GM10248 (cell line): ENCODE data around the gene DES.

ENCODE experiments used
- CTCF ChIA-PET: fragments of 300-600 bp; sonication (Branson Sonifier 250); formaldehyde crosslinking; extraction: SDS; loops from one replicate; lab custom pipeline; 2021; ENCODE audit warnings: antibody characterized with exemption; lab: Yijun Ruan, JAX
- POLR2A ChIA-PET: fragments of 350-650 bp; sonication (Branson Sonifier 250); formaldehyde crosslinking; extraction: SDS; loops from one replicate; lab custom pipeline; 2020; ENCODE audit warnings: antibody characterized with exemption; lab: Yijun Ruan, JAX
- DNase-seq: peaks from one replicate; pipeline ENCODE4 v3.0.0; 2012; ENCODE audit errors: extremely low spot score
- TF ChIP-seq, protein P1 (sequence below): IDR thresholded peaks from 2 replicates; pipeline ENCODE4 v1.5.1; 2012; ENCODE audit warnings: mild to moderate bottlenecking, low read depth; ENCODE audit errors: extremely low read depth, missing control alignments, control extremely low read depth

The DES gene

DNA sequence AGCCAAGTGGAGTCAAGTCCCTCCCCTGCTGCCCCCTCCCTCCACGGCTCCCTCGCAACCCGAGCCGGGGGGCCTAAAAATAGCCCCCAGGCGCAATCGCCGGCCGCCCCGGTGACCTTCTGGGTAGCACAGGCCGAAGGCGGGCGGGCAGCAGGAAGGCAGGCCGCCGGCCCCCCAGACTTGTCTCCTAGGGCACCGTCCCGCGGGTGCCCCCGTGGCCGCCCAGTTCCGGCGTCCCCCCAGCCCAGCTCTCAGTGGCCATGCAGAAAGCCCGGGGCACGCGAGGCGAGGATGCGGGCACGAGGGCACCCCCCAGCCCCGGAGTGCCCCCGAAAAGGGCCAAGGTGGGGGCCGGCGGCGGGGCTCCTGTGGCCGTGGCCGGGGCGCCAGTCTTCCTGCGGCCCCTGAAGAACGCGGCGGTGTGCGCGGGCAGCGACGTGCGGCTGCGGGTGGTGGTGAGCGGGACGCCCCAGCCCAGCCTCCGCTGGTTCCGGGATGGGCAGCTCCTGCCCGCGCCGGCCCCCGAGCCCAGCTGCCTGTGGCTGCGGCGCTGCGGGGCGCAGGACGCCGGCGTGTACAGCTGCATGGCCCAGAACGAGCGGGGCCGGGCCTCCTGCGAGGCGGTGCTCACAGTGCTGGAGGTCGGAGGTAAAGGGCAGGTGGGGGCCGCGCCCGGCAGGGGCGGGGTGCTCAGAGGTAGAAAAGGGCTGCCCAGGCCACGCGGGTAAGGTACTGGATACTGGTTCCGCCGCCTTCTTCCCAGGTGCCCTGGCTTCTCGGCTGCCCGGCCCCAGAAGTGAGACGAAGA, 16.7 kb downstream of the DES start, which contains the start of gene SPEG:
Gene SPEG (plus strand): TSS at position 126 of the 808 bp plus-strand sequence. CDS start 135 bp downstream, at position 261.
- DNase-seq: no peak
- ChIA-PET CTCF (interaction anchor here (1.2 to 1.9 kb wide), 5 partner anchors 11 to 95 kb away, joined by 3 to 6 read pairs (median 4); no protein-coding TSS in a partner anchor), POLR2A (no interaction called here)
- TF ChIP-seq, protein P1, sequence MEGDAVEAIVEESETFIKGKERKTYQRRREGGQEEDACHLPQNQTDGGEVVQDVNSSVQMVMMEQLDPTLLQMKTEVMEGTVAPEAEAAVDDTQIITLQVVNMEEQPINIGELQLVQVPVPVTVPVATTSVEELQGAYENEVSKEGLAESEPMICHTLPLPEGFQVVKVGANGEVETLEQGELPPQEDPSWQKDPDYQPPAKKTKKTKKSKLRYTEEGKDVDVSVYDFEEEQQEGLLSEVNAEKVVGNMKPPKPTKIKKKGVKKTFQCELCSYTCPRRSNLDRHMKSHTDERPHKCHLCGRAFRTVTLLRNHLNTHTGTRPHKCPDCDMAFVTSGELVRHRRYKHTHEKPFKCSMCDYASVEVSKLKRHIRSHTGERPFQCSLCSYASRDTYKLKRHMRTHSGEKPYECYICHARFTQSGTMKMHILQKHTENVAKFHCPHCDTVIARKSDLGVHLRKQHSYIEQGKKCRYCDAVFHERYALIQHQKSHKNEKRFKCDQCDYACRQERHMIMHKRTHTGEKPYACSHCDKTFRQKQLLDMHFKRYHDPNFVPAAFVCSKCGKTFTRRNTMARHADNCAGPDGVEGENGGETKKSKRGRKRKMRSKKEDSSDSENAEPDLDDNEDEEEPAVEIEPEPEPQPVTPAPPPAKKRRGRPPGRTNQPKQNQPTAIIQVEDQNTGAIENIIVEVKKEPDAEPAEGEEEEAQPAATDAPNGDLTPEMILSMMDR: no peak

DNA sequence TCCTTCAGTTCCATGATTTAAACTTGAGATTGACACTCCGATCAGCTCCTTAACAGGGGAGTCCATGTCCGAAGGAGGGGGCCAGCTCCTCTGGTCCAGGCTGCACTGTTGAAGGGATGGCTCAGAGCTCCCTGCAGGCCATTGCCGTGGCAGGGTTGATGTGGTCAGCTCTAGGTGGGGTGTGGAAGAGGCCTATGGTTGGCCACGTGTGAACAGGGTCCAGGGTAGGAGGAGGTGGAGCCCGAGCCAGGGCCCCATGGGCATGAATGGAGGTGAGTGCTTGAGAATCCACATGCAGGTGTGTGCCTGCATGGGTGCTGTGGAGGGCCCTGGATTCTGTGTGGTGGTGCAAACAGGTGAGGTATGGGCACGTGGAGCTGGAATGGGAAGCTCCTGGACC, 17.5 kb downstream of the DES start:
- no peak for DNase-seq
- ChIA-PET POLR2A (no interaction called here), CTCF (interaction anchor here (1.2 to 1.5 kb wide), 3 partner anchors 12 to 33 kb away, joined by 3 to 6 read pairs (median 4); no protein-coding TSS in a partner anchor)
- TF ChIP-seq, protein P1: no peak

DNA sequence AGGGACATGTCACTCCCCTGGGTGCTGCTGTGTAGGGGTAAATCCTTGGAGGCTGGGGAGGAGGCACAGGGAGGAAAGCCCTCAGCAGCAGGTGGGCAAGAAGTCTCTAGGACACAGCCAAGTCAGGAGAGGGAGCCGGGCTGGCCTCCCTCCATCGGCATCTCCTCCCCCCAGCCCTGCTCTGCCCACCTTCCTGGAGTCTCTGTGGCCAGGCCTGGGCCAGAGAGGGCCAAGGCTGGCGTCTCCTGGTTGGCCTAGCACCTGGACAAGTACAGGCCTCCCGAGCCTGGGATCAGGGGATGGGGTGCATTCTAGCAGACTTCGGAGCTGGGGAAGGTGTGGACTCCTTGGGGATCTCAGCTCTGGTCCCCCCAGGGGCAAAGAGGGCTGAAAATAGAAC, 18.3 kb downstream of the DES start:
- TF ChIP-seq, protein P1: no peak
- no peak for DNase-seq
- POLR2A ChIA-PET: no interaction called here
- CTCF ChIA-PET: interaction anchor here (1.3 to 1.5 kb wide), 2 partner anchors 12 to 14 kb away, joined by 3 to 4 read pairs; no protein-coding TSS in a partner anchor

DNA sequence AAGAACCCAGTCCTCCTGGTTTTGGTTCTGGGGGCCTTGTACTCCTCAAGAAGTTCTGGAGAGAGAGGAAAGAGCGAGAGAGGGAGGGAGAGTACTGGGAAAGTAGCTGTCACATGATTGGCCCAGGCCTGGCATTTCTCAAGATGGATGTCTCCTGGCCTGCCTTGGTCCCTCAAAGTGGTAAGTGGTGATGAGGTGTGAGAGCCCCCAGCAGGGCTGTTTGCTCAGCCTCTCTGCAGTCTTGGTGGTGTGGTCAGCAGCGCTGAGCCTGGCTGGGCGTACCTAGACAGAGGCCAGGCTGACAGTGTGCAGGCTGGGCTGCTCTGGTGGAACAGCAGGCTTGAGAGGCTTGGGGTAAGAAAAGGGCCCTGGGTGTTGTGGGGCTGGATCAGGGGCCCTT, 19.0 kb downstream of the DES start:
- ChIA-PET POLR2A (no interaction called here), CTCF (no interaction called here)
- DNase-seq: no peak
- TF ChIP-seq, protein P1: no peak

DNA sequence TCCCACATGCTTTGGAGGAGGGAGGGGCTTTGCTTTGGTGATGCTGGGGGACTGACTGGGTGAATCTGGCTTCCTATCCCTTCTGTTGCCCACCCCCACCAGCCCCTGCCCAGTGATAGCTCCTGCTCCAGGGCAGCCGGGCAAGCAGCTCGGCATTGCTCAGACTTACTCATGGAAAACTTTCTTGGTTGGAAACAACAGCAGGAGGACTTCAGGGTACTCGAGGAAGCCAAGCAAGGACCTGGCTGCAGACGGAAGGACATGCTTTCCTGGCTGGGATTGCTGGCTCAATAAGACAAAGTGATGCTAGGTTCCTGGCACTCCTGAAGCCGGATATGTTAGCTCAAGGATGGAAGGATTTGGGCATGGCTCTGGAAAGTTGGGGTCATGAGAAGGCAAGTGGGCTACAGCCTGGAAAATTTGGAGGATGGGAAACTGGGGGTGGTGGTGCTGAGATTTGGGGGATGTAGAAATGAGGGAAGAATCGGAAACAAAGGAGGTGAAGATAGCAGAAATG, 19.6 kb downstream of the DES start:
- ChIA-PET POLR2A (no interaction called here), CTCF (interaction anchor here (1.4 kb wide), 1 partner anchor 13 kb away, joined by 3 read pairs; no protein-coding TSS in a partner anchor)
- DNase-seq: no peak
- TF ChIP-seq, protein P1: no peak

DNA sequence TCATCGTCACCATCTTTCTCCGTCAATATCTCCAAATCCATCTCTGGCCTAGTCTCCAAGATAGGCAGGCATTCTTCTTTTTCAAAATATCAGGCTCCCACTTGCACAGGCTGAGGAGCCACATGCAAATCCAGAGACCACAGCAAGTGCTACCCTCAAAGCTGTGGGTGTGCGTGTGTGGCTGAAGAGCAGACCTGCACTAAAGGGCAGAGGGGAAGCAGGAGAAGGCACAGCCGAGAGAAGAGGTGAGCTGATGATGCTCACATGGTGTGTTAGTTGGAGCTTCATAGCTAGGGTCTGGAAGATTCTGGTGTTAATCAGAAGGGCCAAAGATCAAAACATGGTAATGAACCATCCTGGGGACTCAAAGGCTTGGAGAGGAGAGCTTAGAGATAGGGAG, 20.3 kb downstream of the DES start:
- POLR2A ChIA-PET: no interaction called here
- CTCF ChIA-PET: interaction anchor here (1.1 to 1.6 kb wide), 5 partner anchors 12 to 106 kb away, joined by 3 to 7 read pairs (median 3); partner anchors contain the start of genes CHPF and TMEM198
- no peak for DNase-seq

More for the DNA sequence above, 20.3 kb downstream of the DES start:
- TF ChIP-seq, protein P1: no peak
